ENCODE data around the gene ORAI3. TPM values are rescaled to one million over a fixed set of nuclear protein-coding genes. Genes with fewer than 3 reads are reported as not detected.
"Not testable (repeated sequence)": the region's sequence is repeated elsewhere in the genome, so short reads cannot be mapped to it uniquely, and the experiment has no call there.

Gene ORAI3
- total RNA-seq, 1 experiment from 2014 or later: 5.7 TPM

GRCh38 chr16:30937692-30938091 lies 11.2 kb upstream of the ORAI3 start:
- Histone ChIP-seq H3K9me3 (ENCODE audit: low read length) (no peaks in the 10 kb centered on the region), H3F3A (ENCODE audit: low read length, unreplicated experiment) (no peaks in the 10 kb centered on the region), H3K79me2 (ENCODE audit: low read length) (no peaks in the 10 kb centered on the region), H3K27me3 (ENCODE audit: low read length) (no peaks in the 10 kb centered on the region), H3K4me3 (ENCODE audit: low read length) (no peak overlapping the region), H3K9ac (ENCODE audit: low read length) (no peak overlapping the region), H3K36me3 (ENCODE audit: low read depth, low read length) (no peaks in the 10 kb centered on the region; the same call in 1 of the 2 replicates), H3K9me2 (replicated peaks; ENCODE audit: low read length) (no peaks in the 10 kb centered on the region), H3K4me1 (ENCODE audit: insufficient read depth, low read length) (peaks cover 8% of the 10 kb centered on the region; the same call in 1 of the 2 replicates), H4K20me1 (ENCODE audit: low read length) (no peaks in the 10 kb centered on the region), H3K4me2 (ENCODE audit: low read length) (no peak overlapping the region), H2AFZ (ENCODE audit: low read length) (no peak overlapping the region), H3K27ac (ENCODE audit: low read length) (no peak overlapping the region)
- ATAC-seq (no peak), DNase-seq (no peak)
- CTCF ChIA-PET: no interaction called here
- intact Hi-C loops (cut with micrococcal nuclease): no loop called here
- TF ChIP-seq EZH2phosphoT487 (IDR thresholded peaks at IDR 0.05; ENCODE audit: borderline replicate concordance, low read length) (no peak), EZH2 (IDR thresholded peaks at IDR 0.05; ENCODE audit: low read length, unreplicated experiment) (no peak), CTCF (conservative IDR thresholded peaks at IDR 0.05; ENCODE audit: low read depth, low read length) (no peak)
- no TSS peak for BruUV-seq (replicated peaks)
- POLR2A ChIA-PET (ENCODE audit: unreplicated experiment): no interaction called here

GRCh38 chr16:30939571-30939970 lies 9.3 kb upstream of the ORAI3 start:
- H3K4me3 ChIP-seq (ENCODE audit: low read length); H3K27me3 ChIP-seq (ENCODE audit: low read length); intact Hi-C loops (cut with micrococcal nuclease); POLR2A ChIA-PET (ENCODE audit: unreplicated experiment); BruUV-seq (replicated peaks); H4K20me1 ChIP-seq (ENCODE audit: low read length); H3F3A ChIP-seq (ENCODE audit: low read length, unreplicated experiment); H3K79me2 ChIP-seq (ENCODE audit: low read length); H2AFZ ChIP-seq (ENCODE audit: low read length); H3K9me2 ChIP-seq (replicated peaks; ENCODE audit: low read length); H3K9me3 ChIP-seq (ENCODE audit: low read length); H3K9ac ChIP-seq (ENCODE audit: low read length); H3K4me2 ChIP-seq (ENCODE audit: low read length); H3K4me1 ChIP-seq (ENCODE audit: insufficient read depth, low read length); H3K36me3 ChIP-seq (ENCODE audit: low read depth, low read length): not testable (repeated sequence)
- DNase-seq: peak; percentile 36
- peak; percentile 44 for ATAC-seq
- peak overlapping the region; percentile 74 for H3K27ac ChIP-seq (ENCODE audit: low read length)
- CTCF ChIA-PET: interaction anchor here (0.6 kb wide), 1 partner anchor 223 kb away, joined by 4 read pairs; no protein-coding TSS in a partner anchor

- no TSS peak for BruUV-seq (replicated peaks)
- H3K27me3 ChIP-seq (ENCODE audit: low read length): no peaks in the 10 kb centered on the region
- CTCF ChIA-PET: interaction anchor here (0.6 to 1.3 kb wide), 6 partner anchors 13 to 927 kb away, joined by 3 to 7 read pairs (median 3); partner anchors contain the start of gene HSD3B7
- peak; percentile 65 for DNase-seq
- peaks cover 3% of the 10 kb centered on the region; the same call in 1 of the 2 replicates for H3K36me3 ChIP-seq (ENCODE audit: low read depth, low read length)
- no peaks in the 10 kb centered on the region for H4K20me1 ChIP-seq (ENCODE audit: low read length)
- ATAC-seq: peak; percentile 85
- POLR2A ChIA-PET (ENCODE audit: unreplicated experiment): no interaction called here
- no peak overlapping the region for H3K9ac ChIP-seq (ENCODE audit: low read length)
- no peak overlapping the region for H2AFZ ChIP-seq (ENCODE audit: low read length)
- no peaks in the 10 kb centered on the region for H3K79me2 ChIP-seq (ENCODE audit: low read length)
- no peak overlapping the region for H3K4me3 ChIP-seq (ENCODE audit: low read length)
- peaks cover 8% of the 10 kb centered on the region; the same call in 1 of the 2 replicates for H3K4me1 ChIP-seq (ENCODE audit: insufficient read depth, low read length)
- H3F3A ChIP-seq (ENCODE audit: low read length, unreplicated experiment): no peaks in the 10 kb centered on the region
- intact Hi-C loops (cut with micrococcal nuclease): no loop called here
- H3K9me3 ChIP-seq (ENCODE audit: low read length): no peaks in the 10 kb centered on the region
- no peak for TF ChIP-seq EZH2phosphoT487 (IDR thresholded peaks at IDR 0.05; ENCODE audit: borderline replicate concordance, low read length)
- TF ChIP-seq CTCF (conservative IDR thresholded peaks at IDR 0.05; ENCODE audit: low read depth, low read length): peak; percentile 78
- H3K4me2 ChIP-seq (ENCODE audit: low read length): peak overlapping the region; percentile 48; the same call in 1 of the 2 replicates
- no peaks in the 10 kb centered on the region for H3K9me2 ChIP-seq (replicated peaks; ENCODE audit: low read length)
- H3K27ac ChIP-seq (ENCODE audit: low read length): 0 out of 2 replicates have a peak overlapping the region, but pooled peaks have one; percentile 16
Measured at GRCh38 chr16:30941600-30942425, 7.1 kb upstream of the ORAI3 start.
